ENCODE measurements around the gene OXSM. TPM values are rescaled to one million over a fixed set of nuclear protein-coding genes. Genes with fewer than 3 reads are reported as not detected.

OXSM gene
- total RNA-seq, 4 donors from 2014 or later, result 5.1 to 8.2 (median 7.3) TPM

GRCh38 chr3:25789209-25789595 lies 688 bp upstream of the OXSM start:
- Histone ChIP-seq H3K36me3 (no peaks in the 10 kb centered on the region), H3K4me3 (peak overlapping the region; percentile 63 to 77 (median 65)), H3K4me1 (peaks cover 11 to 42% (median 33%) of the 10 kb centered on the region in 4 donors), H3K27ac (replicated peaks in 1 of 4) (peak overlapping the region; percentile 85 to 91 (median 87)), H3K9me3 (no peaks in the 10 kb centered on the region), H3K27me3 (no peaks in the 10 kb centered on the region)
- WGBS, result 36% methylated on average over 2 of the region's 2 CpGs
- TF ChIP-seq POLR2A (IDR thresholded peaks at IDR 0.05; ENCODE audit: low read depth) (no peak), EP300 (IDR thresholded peaks at IDR 0.05) (no peak), CTCF (IDR thresholded peaks at IDR 0.05) (no peak), POLR2AphosphoS5 (IDR thresholded peaks at IDR 0.05) (no peak)
- intact Hi-C loops (cut with DNase I), result no loop called here
- DNase-seq (ENCODE audit: extremely low spot score), result no peak

GRCh38 chr3:25801786-25802185 lies 11.9 kb downstream of the OXSM start:
- Histone ChIP-seq H3K9me3 (no peaks in the 10 kb centered on the region), H3K4me3 (no peak overlapping the region), H3K36me3 (no peaks in the 10 kb centered on the region), H3K4me1 (no peaks in the 10 kb centered on the region), H3K27me3 (no peaks in the 10 kb centered on the region), H3K27ac (replicated peaks in 1 of 4) (no peak overlapping the region)
- no peak for DNase-seq (ENCODE audit: extremely low spot score)
- WGBS, result 94% methylated on average over 3 of the region's 3 CpGs
- intact Hi-C loops (cut with DNase I), result no loop called here
- no peak for TF ChIP-seq POLR2AphosphoS5 (IDR thresholded peaks at IDR 0.05)
- TF ChIP-seq CTCF (IDR thresholded peaks at IDR 0.05), result no peak

- H3K9me3 ChIP-seq, result no peaks in the 10 kb centered on the region
- no peaks in the 10 kb centered on the region for H3K27me3 ChIP-seq
- H3K27ac ChIP-seq (replicated peaks in 1 of 4), result no peak overlapping the region
- no peak for DNase-seq (ENCODE audit: extremely low spot score)
- no peaks in the 10 kb centered on the region for H3K36me3 ChIP-seq
- TF ChIP-seq EP300 (IDR thresholded peaks at IDR 0.05) (no peak), POLR2A (IDR thresholded peaks at IDR 0.05; ENCODE audit: low read depth) (no peak), POLR2AphosphoS5 (IDR thresholded peaks at IDR 0.05) (no peak), CTCF (IDR thresholded peaks at IDR 0.05) (no peak)
- WGBS, result 86% methylated on average over 2 of the region's 2 CpGs
- no peak overlapping the region for H3K4me3 ChIP-seq
- intact Hi-C loops (cut with DNase I), result no loop called here
- no peaks in the 10 kb centered on the region for H3K4me1 ChIP-seq
Measured at GRCh38 chr3:25803833-25804232, 13.9 kb downstream of the OXSM start.

- H3K36me3 ChIP-seq, result no peaks in the 10 kb centered on the region
- H3K27ac ChIP-seq (replicated peaks in 1 of 4), result no peak overlapping the region
- no peak overlapping the region for H3K4me3 ChIP-seq
- H3K27me3 ChIP-seq, result no peaks in the 10 kb centered on the region
- no peaks in the 10 kb centered on the region for H3K4me1 ChIP-seq
- WGBS, result 90% methylated on average over 1 of the region's 1 CpG
- DNase-seq (ENCODE audit: extremely low spot score), result no peak
- intact Hi-C loops (cut with DNase I), result no loop called here
- TF ChIP-seq EP300 (IDR thresholded peaks at IDR 0.05) (no peak), CTCF (IDR thresholded peaks at IDR 0.05) (no peak), POLR2A (IDR thresholded peaks at IDR 0.05; ENCODE audit: low read depth) (no peak), POLR2AphosphoS5 (IDR thresholded peaks at IDR 0.05) (no peak)
- H3K9me3 ChIP-seq, result no peaks in the 10 kb centered on the region
Measured at GRCh38 chr3:25804676-25805075, 14.8 kb downstream of the OXSM start.

- intact Hi-C loops (cut with DNase I), result no loop called here
- Histone ChIP-seq H3K36me3 (no peaks in the 10 kb centered on the region), H3K9me3 (peaks cover 0 to 10% (median 2%) of the 10 kb centered on the region in 4 donors), H3K27ac (replicated peaks in 1 of 4) (no peak overlapping the region), H3K27me3 (no peaks in the 10 kb centered on the region), H3K4me3 (no peak overlapping the region), H3K4me1 (no peaks in the 10 kb centered on the region)
- TF ChIP-seq CTCF (IDR thresholded peaks at IDR 0.05) (no peak), POLR2A (IDR thresholded peaks at IDR 0.05; ENCODE audit: low read depth) (no peak), EP300 (IDR thresholded peaks at IDR 0.05) (no peak), POLR2AphosphoS5 (IDR thresholded peaks at IDR 0.05) (no peak)
- 93% methylated on average over 4 of the region's 4 CpGs for WGBS
- no peak for DNase-seq (ENCODE audit: extremely low spot score)
Measured at GRCh38 chr3:25812644-25813043, 22.8 kb downstream of the OXSM start.

Data from esophagus muscularis mucosa (tissue), 4 donors.